Transverse colon (tissue), 3 donors: Measurements from ENCODE around the gene SHC2.

Experiments used
- EP300 ChIP-seq: sonication (generic); formaldehyde crosslinking; IDR thresholded peaks from one replicate; pipeline ENCODE4 v1.6.1; 2017; ENCODE audit warnings: antibody characterized with exemption, low read depth
- TF ChIP-seq, protein P1 (sequence below), 5 experiments: fragments of 200-600 bp in 3 of 5; fragments of 450-650 bp in 2 of 5; sonication (generic) in 3 of 5; IDR thresholded peaks; 1 replicate in 2 of 5; 2 replicates in 3 of 5; pipeline ENCODE4 v1.5.1; 2016 to 2017; ENCODE audit warnings: antibody characterized with exemption in 5 of 5, inconsistent platforms in 3 of 5, mild to moderate bottlenecking in 2 of 5, moderate library complexity in 1 of 5

DNA sequence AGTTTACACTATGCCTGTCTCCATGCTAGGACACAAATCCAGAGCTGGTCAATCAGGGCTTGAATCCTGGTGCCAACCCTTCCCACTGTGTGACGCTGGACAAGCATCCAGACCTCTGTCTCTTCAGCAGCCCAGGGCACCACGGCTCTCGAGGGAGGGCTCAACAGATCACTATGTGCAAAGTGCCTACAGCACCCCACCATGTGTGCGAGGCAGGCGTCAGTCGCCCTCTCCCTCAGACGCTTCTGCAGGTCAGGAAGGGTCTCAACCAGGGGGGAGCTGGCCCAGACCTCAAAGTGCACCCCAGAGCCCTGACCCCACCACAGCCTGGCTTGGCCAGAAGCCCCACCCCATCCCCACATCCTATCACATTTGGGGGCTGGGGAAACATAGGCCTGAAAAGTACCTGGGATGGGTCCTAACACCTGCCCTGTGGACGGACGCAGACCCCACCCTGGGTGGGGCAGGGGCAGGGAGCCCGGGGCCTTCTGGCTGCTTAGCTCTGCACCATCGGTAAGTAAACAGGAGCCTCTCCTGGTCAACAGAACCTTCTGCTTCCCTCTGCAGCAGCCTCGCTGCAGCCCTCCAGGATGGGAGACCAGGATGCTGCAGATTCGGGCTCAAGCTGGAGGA lies 49.0 kb downstream of the SHC2 start:
- TF ChIP-seq, protein P1, sequence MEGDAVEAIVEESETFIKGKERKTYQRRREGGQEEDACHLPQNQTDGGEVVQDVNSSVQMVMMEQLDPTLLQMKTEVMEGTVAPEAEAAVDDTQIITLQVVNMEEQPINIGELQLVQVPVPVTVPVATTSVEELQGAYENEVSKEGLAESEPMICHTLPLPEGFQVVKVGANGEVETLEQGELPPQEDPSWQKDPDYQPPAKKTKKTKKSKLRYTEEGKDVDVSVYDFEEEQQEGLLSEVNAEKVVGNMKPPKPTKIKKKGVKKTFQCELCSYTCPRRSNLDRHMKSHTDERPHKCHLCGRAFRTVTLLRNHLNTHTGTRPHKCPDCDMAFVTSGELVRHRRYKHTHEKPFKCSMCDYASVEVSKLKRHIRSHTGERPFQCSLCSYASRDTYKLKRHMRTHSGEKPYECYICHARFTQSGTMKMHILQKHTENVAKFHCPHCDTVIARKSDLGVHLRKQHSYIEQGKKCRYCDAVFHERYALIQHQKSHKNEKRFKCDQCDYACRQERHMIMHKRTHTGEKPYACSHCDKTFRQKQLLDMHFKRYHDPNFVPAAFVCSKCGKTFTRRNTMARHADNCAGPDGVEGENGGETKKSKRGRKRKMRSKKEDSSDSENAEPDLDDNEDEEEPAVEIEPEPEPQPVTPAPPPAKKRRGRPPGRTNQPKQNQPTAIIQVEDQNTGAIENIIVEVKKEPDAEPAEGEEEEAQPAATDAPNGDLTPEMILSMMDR (IDR thresholded peaks at IDR 0.05), result no peak
- TF ChIP-seq EP300, result no peak
